B cell (primary cell): Measurements from ENCODE around the gene PEA15.

ENCODE experiments used
- CTCF ChIP-seq: fragments of 200-600 bp; IDR thresholded peaks from one replicate; pipeline ENCODE4 v1.8.0; 2022; ENCODE audit warnings: antibody characterized with exemption, mild to moderate bottlenecking
- EZH2 ChIP-seq: IDR thresholded peaks from 2 replicates; pipeline ENCODE4 v1.6.1; 2012; ENCODE audit warnings: borderline replicate concordance, low read depth, mild to moderate bottlenecking, moderate library complexity, low read length; ENCODE audit not compliant: insufficient read depth, poor library complexity, severe bottlenecking

GRCh38 chr1:160157174-160157573 is 48.0 kb upstream of the PEA15 start:
- TF ChIP-seq CTCF (no peak), EZH2 (no peak)
